K562 (cell line): ENCODE data around the gene CDT1. TPM values are rescaled to one million over a fixed set of nuclear protein-coding genes. Genes with fewer than 3 reads are reported as not detected.

Source experiments
- BRD9 ChIP-seq: fragments of 450-650 bp; IDR thresholded peaks from 2 replicates; pipeline ENCODE4 v1.6.1; 2018; ENCODE audit warnings: low read depth; ENCODE audit not compliant: partially characterized antibody
- CHD1 ChIP-seq: fragments of 200-600 bp; sonication (generic); IDR thresholded peaks from one replicate; pipeline ENCODE4 v1.6.1; 2012; ENCODE audit warnings: mild to moderate bottlenecking, moderate library complexity, low read length, inconsistent platforms
- E2F6 ChIP-seq, 2 experiments: IDR thresholded peaks; 2 replicates each; pipeline ENCODE4 v1.6.1; 2011; ENCODE audit warnings: borderline replicate concordance in 1 of 2, control low read depth in 1 of 2, low read depth in 1 of 2, low read length in 1 of 2, mild to moderate bottlenecking in 1 of 2, mixed read lengths in 1 of 2, moderate library complexity in 1 of 2; ENCODE audit not compliant: insufficient read depth in 1 of 2, insufficient read length in 1 of 2, poor library complexity in 1 of 2, severe bottlenecking in 1 of 2; ENCODE audit errors: extremely low read depth in 1 of 2
- FOXK2 ChIP-seq, 2 experiments: fragments of 450-650 bp; IDR thresholded peaks in 1 of 2; conservative IDR thresholded peaks in 1 of 2; 2 replicates each; pipeline ENCODE4 v1.6.1; 2016; ENCODE audit warnings: low read depth in 2 of 2, mild to moderate bottlenecking in 1 of 2
- GATAD2B ChIP-seq: fragments of 450-650 bp; IDR thresholded peaks from 2 replicates; pipeline ENCODE4 v1.6.1; 2017; ENCODE audit warnings: mild to moderate bottlenecking, borderline replicate concordance
- HDAC2 ChIP-seq: fragments of 450-650 bp; IDR thresholded peaks from 2 replicates; pipeline ENCODE4 v1.6.1; 2016; ENCODE audit warnings: mild to moderate bottlenecking
- L3MBTL2 ChIP-seq: fragments of 450-650 bp; IDR thresholded peaks from 2 replicates; pipeline ENCODE4 v1.6.1; 2016; ENCODE audit warnings: mild to moderate bottlenecking, moderate library complexity
- MBD2 ChIP-seq: sonication (generic); IDR thresholded peaks from 2 replicates; pipeline ENCODE4 v1.6.1; 2016; ENCODE audit warnings: low read depth, borderline replicate concordance
- NCOR1 ChIP-seq: fragments of 450-650 bp; IDR thresholded peaks from 2 replicates; pipeline ENCODE4 v1.6.1; 2016; ENCODE audit warnings: mild to moderate bottlenecking, moderate library complexity
- NR1H2 ChIP-seq: sonication (generic); formaldehyde crosslinking; IDR thresholded peaks from 2 replicates; pipeline ENCODE4 v1.4.0; 2020; ENCODE audit warnings: mild to moderate bottlenecking, missing genetic modification reagents
- PHF8 ChIP-seq: fragments of 200-600 bp; sonication (generic); IDR thresholded peaks from 2 replicates; pipeline ENCODE4 v1.6.1; 2012; ENCODE audit warnings: mixed run types, mild to moderate bottlenecking, inconsistent platforms, low read length, moderate library complexity, borderline replicate concordance
- POLR2G ChIP-seq: fragments of 200-400 bp; formaldehyde crosslinking; IDR thresholded peaks from 2 replicates; pipeline ENCODE4 v1.6.1; 2017; ENCODE audit warnings: low read depth, mild to moderate bottlenecking, antibody characterized with exemption, low read length, moderate library complexity
- POLR3A ChIP-seq: IDR thresholded peaks from 2 replicates; pipeline ENCODE4 v1.6.1; 2011; ENCODE audit warnings: borderline replicate concordance, mild to moderate bottlenecking, moderate library complexity; ENCODE audit not compliant: insufficient read length, insufficient read depth; ENCODE audit errors: extremely low read depth
- SNRNP70 ChIP-seq: fragments of 200-400 bp; formaldehyde crosslinking; optimal IDR thresholded peaks from 2 replicates; pipeline ENCODE3; 2017; ENCODE audit warnings: low read depth, low read length
- TARDBP ChIP-seq: fragments of 450-650 bp; IDR thresholded peaks from 2 replicates; pipeline ENCODE4 v1.6.1; 2016
- TCFL5 ChIP-seq: fragments of 250-450 bp; sonication (Bioruptor Pico); conservative IDR thresholded peaks from 2 replicates; pipeline ENCODE4 v1.6.1; 2021; ENCODE audit warnings: mild to moderate bottlenecking, moderate library complexity, matching md5 sums
- ZBED1 ChIP-seq: IDR thresholded peaks from 2 replicates; pipeline ENCODE4 v1.6.1; 2014
- ZNF134 ChIP-seq: fragments of 250-450 bp; sonication (Bioruptor Pico); conservative IDR thresholded peaks from 2 replicates; pipeline ENCODE4 v1.4.0; 2020
- ZNF197 ChIP-seq: fragments of 200-800 bp; sonication (Bioruptor generic); IDR thresholded peaks from 2 replicates; pipeline ENCODE4 v1.6.1; 2016; ENCODE audit warnings: low read depth, missing genetic modification characterization, missing compliant biosample characterization
- ZNF609 ChIP-seq: sonication (generic); formaldehyde crosslinking; IDR thresholded peaks from 2 replicates; pipeline ENCODE4 v1.8.1; 2023; ENCODE audit warnings: missing genetic modification reagents, mild to moderate bottlenecking, borderline replicate concordance
- polyA plus RNA-seq, 8 experiments: library from polyadenylated mRNA; depleted of rRNA in 4 of 8; stranded (reverse) in 5 of 8; unstranded in 3 of 8; fragments of >200 nt; fragmentation: Nextera tagmentation in 2 of 8; fragmentation: Illumina TruSeq in 1 of 8; extraction: Ambion mirVana in 2 of 8; extraction: Trizol in 1 of 8; gene quantifications; 2 replicates each; pipeline versions ENCODE4 v1.2.1 to v1.2.3, GENCODE V29; 2011 to 2014; ENCODE audit warnings: inconsistent platforms in 1 of 8, missing spikeins in 1 of 8
- total RNA-seq, 7 experiments: library from RNA; depleted of rRNA in 6 of 7; stranded (reverse); fragments of >200 nt in 6 of 7; fragmentation: Illumina TruSeq in 2 of 7; extraction: Trizol in 2 of 7; gene quantifications; 2 replicates each; pipeline versions ENCODE4 v1.2.1 to v1.2.3, GENCODE V29; 2011 to 2021; ENCODE audit warnings: low replicate concordance in 1 of 7

The CDT1 gene
- total and polyA plus RNA-seq, 9 of the 15 experiments (the other 6 are each of a cell fraction or from before 2014, with no cell fraction given), result 0.92 to 178 (median 14.2) TPM

DNA sequence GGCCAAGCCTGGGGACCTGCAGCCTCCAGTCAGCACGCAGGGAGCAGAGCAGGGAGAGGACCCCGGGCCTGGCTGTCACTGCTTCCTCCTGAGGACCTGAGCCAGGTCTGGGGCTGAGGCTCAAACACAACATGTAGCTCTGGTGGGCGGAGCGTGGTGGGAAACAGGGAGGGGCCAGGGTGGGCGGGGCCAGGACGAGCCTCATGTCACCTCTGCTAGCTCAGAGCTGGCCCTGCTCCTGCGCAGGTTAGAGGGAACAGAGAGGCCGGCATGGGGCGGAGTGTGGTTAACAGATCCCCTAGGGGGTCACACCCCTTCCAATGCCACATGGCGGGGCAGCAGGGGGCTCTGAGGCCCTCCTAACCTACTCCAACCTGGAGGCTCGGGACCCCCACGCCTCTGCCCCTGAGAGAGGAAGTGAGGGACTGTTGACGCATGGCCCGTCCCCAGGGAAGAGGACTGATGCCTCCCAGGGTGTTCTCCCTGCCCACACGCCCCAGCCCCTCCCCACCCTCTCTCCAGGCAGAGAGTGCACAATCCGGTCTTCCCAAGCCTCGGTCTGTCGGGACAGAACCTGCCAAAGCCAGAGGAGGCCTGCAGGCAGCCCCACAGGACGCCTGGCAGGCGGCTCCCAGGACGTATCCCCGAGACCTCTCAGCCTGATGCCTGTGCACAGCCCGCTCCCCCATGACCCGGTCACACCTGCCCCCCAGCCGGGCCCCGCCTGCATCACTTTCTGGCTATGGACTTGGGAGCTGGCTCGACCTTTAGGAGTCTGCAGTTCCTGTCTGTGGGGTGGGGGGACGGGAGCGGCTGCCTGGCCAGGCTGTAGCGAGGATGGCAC lies 33.8 kb upstream of the CDT1 start (continued):
- TF ChIP-seq ZNF609 (CRISPR knock-in tag) (peak; percentile 60; the same call in 1 of the 2 replicates), POLR2G (peak; percentile 77), MBD2 (peak; percentile 25; the same call in 1 of the 2 replicates), NR1H2 (CRISPR knock-in tag) (0 out of 2 replicates have a peak, but pooled peaks have one; percentile 63), POLR3A (no peak), ZBED1 (0 out of 2 replicates have a peak, but pooled peaks have one; percentile 13), SNRNP70 (no peak), BRD9 (no peak), HDAC2 (peak; percentile 77), ZNF134 (no peak), TARDBP (0 out of 2 replicates have a peak, but pooled peaks have one; percentile 36), NCOR1 (no peak), GATAD2B (no peak), PHF8 (peak; percentile 26; the same call in 1 of the 2 replicates), L3MBTL2 (peak; percentile 47), E2F6 (IDR thresholded peaks at IDR 0.05; ENCODE audit: borderline replicate concordance in 1 of 2, extremely low read depth in 1 of 2, insufficient read depth in 1 of 2, insufficient read length in 1 of 2, low read depth in 1 of 2, low read length in 1 of 2, poor library complexity in 1 of 2, severe bottlenecking in 1 of 2) (peak in 1 of 2 experiments; percentile 58), ZNF197 (CRISPR knock-in tag) (no peak), CHD1 (no peak), FOXK2 (conservative IDR thresholded peaks at IDR 0.05 in 1 of 2, IDR thresholded peaks at IDR 0.05 in 1 of 2; ENCODE audit: low read depth in 2 of 2) (peak; percentile 79 to 87; a peak in 3 of 4 replicates), TCFL5 (no peak)
